SH-SY5Y (cell line): ENCODE measurements around the gene PDE4C.

Experiments
- GATA2 ChIP-seq: IDR thresholded peaks from 2 replicates; pipeline ENCODE4 v1.6.1; 2011; ENCODE audit warnings: mild to moderate bottlenecking, low read depth, low read length
- GATA3 ChIP-seq: IDR thresholded peaks from 2 replicates; pipeline ENCODE4 v1.6.1; 2011; ENCODE audit warnings: low read depth, mild to moderate bottlenecking, low read length, moderate library complexity

Gene PDE4C

DNA sequence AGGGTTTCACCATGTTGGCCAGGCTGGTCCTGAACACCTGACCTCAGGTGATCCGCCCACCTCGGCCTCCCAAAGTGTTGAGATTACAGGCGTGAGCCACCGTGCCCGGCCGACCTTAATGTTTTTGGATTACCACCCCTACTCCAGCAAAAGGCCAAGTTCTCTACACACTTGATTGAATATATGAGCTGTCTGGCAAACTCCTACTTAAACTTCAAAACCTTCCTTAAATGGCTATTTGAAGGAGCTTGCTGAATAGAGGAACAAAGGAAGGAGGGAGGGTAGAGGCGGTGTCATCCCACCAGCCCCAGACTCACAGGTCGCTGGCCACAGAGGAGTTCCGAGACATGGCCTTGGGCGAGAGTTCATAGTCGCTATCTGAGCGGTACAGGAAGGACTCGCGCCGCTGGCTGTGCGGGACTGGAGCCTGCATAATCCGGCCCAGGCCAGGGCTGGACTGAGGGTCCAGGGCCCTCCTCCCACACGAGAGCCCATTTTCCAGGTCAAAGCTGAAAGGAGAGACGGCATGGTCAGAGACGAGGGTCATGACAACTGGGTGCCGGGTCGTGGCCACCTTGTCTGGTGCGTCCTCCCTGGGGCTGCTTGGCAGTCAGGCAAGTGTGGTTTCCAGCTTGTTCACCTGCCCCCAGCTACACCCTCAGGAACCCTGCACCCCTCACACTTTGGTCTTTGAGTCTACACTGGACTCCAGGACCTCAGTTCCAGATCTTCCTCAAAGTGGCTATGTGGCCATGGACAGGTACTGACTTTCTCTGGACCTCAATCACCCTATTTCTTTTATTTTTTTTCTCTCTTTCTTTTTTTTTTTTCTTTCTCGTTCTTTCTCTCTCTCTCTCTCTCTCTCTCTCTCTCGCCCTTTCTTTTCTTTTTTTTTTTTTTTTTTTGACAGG, 4.2 kb downstream of the PDE4C start:
- no peak for TF ChIP-seq GATA2
- TF ChIP-seq GATA3 = no peak

DNA sequence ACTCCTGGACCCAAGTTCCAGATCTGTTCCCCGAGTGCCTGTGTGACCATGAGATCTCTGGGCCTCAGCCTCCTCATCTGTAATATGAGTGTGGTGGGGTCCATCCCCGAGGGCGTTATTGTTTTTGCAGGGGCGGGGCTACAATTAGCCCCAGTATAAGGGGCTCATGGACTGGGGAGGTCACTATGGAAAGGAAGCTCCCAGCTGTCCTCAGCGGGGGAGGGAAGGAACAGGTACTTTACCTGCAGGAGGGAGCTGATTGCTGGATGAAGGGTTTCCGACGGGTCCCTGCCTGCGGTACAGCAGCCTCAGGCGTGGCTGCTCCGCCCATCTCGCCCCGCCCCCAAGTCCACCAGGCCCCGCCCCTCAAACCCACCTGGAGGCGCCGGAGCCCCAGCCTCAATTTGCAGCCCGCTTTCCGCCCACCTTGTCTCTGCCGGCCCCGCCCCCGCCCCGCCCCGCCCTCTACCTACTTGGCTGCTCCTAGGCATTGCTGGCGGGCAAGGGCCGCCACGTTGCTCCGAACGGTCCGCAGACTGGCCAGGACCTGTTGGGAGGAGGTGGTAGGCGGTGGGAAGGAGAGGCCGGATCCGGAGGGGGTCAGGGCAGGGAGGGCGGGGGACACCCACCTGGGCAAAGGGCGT, 5.5 kb downstream of the PDE4C start:
- TF ChIP-seq GATA2 (no peak), GATA3 (no peak)

DNA sequence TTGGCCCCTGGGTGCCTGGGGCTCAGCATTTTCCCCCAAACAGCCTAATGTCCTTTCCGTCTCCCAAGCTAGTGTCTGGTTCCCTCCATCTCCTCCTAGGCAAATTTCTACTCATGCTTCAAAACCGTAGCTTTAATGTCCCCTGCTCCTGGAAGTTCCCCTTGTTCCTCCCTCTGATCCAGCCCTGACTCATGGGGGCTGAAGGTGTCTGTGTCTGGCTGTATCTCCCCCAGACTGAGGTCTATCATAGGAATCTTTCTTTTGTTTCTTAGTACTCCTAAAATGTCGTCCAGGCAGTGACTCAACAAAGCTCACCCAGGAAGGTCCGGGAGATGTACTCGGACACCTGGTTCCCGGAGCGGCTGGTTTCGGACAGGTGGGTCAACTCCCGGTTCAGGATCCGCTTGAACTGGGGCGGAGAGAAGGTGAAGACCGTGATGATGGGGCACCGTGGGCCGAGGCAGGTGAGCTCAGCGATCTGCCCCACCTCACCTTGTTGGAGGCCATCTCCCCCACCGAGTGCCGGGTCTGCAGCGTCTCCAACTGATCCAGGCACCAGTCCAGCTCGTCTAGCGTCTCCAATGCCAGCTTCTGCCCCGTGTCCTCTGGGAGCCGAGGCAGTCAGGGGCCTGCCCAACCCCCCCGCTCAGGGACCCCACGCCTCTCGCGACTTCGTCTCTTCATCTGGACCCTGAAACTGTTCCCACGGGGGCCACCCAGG, 6.2 kb downstream of the PDE4C start:
- no peak for TF ChIP-seq GATA2
- no peak for TF ChIP-seq GATA3

DNA sequence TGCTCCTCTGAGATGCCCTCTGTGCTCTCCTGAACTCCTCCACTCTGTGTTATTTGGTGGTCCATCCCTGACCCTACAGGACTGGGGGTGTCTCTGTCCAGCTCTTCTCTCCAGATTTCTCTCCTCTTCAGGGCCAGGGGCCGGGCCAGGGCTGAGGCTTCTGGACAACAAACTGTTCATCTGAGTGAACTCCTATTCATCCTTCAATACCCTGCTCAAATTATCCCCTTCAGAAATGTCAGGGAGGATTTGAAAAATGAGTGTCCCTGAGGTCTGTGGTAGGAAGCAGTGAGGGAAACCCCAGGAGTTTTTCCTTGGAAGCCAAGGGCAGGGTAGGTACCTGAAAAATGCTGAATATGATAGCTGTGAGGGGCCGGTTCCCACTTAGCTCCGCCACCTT, 7.6 kb downstream of the PDE4C start:
- no peak for TF ChIP-seq GATA2
- no peak for TF ChIP-seq GATA3

DNA sequence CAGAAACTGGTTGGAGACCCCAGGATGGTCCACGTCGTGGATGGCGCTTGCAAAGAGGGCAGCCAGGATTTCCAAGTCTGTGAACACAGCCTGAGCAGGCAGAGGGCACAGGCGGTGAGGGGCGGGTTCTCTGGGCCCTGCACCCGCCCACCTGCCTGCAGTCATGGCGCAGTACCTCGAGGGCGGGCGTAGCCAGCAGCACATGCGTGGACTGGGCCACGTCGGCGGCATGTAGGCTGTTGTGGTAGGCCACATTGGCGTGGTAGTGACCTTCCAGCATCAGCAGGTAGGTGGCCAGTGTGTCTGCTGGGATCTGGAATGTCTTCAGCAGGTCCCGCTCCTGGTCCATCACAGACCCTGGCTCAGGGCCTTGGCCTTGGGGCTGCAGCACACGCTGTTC, 8.1 kb downstream of the PDE4C start:
- TF ChIP-seq GATA3 (no peak), GATA2 (no peak)

DNA sequence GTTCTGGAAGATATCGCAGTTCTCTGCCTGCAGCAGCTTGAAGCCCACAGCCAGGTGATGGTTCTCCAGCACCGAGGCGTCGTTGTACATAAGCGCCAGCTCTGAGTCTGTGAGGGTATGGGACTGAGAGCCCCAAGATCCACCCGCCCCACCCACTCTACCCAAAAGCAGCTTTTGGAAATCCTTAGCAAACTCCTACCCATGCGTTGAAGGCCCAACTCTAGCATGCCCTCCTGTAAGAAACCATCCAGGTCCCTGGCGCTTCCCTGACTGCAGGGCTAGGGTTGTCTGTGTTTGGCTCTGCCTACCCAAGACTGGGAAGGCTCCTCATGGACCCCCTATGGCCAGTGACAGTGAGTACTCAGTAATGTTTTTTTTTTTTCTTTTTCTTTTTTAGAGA, 9.4 kb downstream of the PDE4C start:
- TF ChIP-seq GATA3 (no peak), GATA2 (no peak)

DNA sequence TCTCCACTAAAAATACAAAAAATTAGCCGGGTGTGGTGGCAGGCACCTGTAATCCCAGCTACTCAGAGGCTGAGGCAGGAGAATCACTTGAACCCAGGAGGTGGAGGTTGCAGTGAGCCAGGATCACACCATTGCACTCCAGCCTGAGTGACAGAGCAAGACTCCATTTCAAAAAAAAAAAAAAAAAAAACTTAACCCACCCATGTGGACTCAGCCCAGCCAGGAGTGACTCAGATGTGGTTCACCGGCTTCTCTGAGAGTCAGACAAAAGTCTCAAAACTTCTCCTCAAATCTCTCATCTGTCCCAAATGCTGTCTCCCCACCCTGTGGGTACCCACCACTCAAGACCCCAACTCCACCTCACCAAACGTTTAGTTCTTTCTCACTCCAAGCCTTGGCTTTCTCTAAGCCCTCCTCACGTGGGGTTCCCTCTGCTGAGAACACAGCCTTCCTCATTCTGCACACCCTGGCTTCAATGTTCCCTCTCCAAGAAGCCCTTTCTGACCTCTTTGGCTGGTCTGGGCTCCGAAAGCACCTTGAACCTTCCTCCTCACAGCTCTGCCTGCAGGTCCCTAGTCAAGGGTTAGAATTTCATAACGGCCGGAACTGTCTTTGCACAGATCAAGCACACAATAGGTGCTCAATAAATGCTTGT, 11.3 kb downstream of the PDE4C start:
- no peak for TF ChIP-seq GATA3
- TF ChIP-seq GATA2 = no peak

DNA sequence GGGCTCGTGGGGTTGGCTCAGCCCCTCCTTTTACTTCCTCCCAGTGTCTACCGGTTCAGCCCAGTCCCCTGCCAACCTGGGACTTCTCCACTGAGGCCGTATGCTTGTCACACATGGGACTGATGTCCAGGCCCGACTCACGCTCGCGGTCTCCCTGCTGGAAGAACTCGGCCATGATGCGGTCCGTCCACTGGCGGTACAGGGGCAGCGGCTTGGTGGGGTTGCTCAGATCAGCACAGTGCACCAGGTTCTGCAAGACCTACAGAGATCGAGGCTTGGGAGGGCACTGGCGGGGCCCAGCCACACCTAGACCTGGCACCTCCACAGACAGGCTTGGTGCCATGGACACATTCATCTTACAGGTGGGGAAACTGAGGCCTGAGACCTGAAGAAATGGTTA, 14.6 kb downstream of the PDE4C start:
- TF ChIP-seq GATA2 (no peak), GATA3 (no peak)

DNA sequence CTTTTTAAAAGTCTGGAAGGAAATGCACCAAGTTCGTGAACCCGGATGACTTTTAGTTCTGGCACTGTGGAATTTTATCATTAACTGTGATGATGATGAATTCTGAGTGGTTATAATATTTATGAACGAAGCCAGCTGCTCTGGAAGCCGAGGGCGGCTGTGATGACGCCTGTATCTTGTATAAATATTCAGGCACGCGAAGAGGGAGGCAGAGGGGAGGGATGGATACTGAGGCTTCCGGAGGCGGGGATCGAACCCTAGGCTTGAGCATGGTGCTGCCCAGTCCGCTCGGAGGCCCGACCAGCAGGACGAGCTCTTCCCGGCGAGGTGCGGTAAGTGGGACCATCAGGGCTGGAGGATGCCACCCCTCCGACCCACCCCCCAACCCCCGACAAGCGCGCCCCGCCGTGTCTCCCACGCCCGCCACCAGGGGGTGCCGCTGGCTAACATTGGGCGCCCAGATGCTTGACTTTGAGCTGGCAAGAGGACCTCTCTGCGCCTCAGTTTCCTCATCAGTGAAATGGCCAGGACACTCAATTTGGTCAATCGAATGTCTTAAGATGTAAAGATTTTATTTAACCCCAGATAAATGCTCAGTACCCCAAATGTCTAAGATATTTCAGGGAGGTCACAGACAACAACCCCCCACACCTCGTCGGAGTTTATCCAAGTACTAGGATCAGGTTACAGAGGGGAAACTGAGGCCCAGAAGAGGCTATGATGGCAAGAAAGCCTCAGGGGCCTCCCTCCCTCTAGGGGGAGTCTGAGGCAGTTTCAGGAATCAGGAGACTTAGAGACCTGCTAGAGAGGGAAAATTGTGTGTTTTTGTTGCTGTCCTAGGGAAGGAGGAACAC, 17.9 kb downstream of the PDE4C start:
- TF ChIP-seq GATA3 (no peak), GATA2 (no peak)

DNA sequence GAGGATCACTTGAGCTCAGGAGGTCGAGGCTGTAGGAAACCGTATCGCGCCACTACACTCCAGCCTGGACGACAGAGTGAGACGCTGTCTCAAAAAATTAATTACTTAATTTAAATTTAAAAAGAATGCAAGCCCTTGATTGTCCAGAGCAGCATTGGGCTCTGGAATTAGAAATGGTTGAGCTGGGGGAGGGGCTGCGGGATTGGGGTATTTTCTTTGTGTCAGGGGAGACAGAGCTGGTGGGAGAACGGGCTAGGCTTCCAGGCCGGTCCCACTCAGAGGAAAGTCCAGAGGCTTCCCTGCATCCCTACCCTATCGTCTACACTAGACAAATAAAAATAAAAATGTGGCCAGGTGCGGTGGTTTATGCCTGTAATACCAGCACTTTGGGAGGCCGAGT, 20.2 kb downstream of the PDE4C start:
- TF ChIP-seq GATA2 (no peak), GATA3 (no peak)

DNA sequence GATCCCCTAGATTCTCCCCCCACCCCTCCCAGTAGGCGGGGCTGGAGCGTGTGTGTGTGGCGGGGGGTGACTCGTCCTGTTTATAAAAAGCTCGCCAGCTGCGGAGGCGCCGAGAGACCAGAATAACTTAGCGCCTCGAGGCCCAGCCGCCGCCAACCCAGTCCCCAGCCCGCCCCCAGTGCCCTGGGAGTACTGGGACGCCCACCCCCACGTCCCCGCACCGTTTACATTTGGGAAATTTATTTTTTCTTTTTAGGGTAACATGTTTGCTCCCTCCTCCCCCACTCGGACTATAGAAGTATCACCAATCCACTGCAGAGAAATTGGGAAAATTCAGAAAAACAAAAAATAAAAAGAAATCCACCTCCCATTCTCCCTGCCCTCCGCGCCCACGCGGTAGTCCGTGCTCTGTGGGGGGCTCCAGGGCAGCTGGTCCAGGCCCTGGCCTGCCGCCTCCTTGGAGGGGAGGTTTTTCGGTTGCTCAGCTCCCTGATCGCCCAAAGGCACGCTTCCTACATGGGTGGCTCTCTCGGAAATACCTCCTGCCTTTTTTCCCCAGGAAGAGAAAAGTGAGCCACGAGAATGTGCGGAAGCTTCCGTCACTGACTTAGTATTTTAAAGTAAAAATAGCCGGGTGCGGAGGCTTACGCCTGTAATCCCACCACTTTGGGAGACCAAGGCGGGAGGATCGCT, 20.9 kb downstream of the PDE4C start:
- TF ChIP-seq GATA2 = no peak

DNA sequence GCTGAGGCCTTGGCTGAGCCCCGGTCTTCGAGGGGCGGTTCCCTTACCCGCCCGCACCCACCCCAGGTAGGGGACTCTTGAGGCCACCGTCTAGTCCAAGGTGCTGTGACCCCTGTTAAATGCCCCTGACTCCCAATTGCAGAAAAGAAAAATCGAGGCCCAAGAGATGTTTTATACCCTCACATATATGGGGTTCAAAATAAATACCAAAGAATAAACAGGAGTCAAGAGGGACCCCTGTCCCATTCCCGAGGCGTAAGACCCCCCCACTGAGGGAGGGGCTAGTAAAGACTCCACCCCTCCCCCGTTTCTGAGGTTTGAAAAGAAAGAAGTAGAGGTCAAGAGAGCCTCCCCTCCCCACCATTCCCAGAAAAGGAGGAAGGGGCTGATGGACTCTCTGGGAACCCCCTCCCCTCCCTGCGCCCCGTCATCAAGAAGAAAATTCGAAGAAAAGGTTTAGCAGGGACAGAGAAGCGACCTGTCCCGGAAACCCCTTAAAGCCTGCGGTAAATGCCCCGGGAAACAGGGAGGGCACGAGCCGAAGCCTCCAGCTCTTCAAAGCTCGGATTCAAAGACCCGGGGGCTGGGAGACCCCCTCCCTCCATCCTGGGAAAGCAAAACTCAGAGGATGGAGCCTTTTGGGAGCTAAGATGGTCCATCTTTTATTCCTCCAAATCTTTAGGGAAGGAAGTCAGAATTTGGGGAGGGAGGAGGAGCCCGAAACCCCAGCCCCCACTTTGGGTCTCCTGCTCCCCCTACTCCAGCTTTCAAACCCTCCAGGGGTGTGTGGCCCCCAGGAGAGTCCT, 21.6 kb downstream of the PDE4C start:
- TF ChIP-seq GATA2 (no peak), GATA3 (no peak)
